HG03460 (cell line): ENCODE data around the gene PITRM1.
"Not testable (repeated sequence)": the region's sequence is repeated elsewhere in the genome, so short reads cannot be mapped to it uniquely, and the experiment has no call there.

Experiments used
- ATAC-seq: cut with Tn5 transposase; IDR thresholded peaks from one replicate; pipeline ENCODE4 v1.9.1; 2021; ENCODE audit not compliant: unreplicated experiment

PITRM1 gene

DNA sequence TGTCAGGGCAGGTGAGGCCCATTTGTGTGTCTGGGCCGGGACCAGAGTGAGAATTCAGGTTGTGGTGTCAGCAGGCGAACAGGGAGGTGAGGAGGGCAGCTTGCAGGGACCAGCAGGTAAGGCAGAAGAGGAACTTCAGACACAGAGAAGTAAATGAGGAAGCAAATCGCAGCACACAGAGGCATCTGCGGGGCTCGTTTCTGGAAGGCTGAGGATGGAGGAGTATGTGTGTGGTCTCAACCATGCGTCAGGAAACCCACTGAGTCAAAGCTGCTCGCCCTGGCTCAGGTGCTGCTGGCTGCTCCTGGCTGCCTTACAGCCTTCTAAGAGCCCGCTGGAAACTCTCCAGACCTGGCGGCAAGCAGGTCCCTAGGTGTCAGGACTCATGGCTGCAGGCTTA, 26.9 kb upstream of the PITRM1 start:
- no peak for ATAC-seq

- ATAC-seq, result no peak
Observed at GRCh38 chr10:3198900-3199299, 26.3 kb upstream of the PITRM1 start.

- ATAC-seq, result peak; percentile 79
Observed at GRCh38 chr10:3197348-3198003, 24.9 kb upstream of the PITRM1 start.

GRCh38 chr10:3196958-3197347, 24.4 kb upstream of the PITRM1 start:
- ATAC-seq, result no peak

DNA sequence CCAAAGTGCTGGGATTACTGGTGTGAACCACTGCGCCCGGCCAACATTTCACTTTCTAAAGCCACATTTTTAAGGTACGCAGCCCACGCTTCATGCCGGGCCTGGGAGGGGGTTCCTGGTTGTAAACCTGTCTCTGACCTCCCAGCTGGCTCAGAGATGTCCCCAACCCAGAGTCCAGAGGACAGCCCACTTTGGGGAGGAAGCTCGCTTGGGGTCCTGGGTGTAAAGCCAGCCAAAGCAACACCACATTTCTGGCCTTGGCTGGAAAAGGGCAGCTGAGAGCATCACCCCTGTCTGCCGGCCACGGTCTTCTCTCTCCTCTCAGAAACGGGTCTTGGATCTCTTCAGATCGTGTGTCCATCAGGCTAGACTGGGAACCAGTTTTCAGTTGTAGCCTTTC, 23.9 kb upstream of the PITRM1 start:
- ATAC-seq, result no peak

DNA sequence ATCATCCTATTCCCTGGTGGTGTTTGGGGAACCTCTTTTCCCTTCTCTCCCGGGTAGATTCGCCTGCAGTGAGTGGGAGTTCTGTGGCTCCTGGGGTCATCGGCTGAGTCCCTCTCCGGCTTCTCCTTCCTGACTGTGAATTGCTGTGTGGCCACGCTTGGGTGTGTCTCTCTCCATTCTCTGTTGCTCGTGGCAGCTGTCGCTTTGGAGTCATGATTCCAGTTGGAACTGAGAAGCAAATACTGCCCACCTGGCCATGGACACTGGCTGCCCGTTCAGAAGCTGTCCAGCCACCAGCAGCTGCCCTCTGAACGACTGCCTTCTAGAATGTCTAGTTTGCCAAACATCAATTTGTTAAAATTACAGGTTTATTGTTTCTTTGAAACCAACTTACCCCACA, 23.1 kb upstream of the PITRM1 start:
- no peak for ATAC-seq

DNA sequence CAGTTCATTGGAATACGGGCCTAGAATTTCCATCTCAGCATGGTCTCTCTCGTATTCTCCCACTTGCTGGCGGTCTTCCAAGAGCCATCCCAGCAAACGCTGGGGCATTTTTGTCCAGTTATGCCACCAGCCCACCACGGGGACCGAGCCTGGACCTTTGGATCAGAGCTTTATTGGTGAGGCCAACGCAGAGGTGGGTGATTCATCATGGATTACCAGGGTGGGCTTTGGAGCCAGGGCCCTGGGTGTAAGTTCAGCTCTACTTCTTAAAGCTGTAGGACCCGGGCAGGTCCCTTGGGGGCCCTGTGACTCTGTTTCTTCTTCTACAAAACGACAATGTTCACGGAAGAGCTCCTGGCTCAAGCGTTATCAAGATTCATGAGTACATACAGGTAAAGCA, 22.7 kb upstream of the PITRM1 start:
- ATAC-seq, result no peak

GRCh38 chr10:3194871-3195270, 22.3 kb upstream of the PITRM1 start:
- ATAC-seq, result no peak

DNA sequence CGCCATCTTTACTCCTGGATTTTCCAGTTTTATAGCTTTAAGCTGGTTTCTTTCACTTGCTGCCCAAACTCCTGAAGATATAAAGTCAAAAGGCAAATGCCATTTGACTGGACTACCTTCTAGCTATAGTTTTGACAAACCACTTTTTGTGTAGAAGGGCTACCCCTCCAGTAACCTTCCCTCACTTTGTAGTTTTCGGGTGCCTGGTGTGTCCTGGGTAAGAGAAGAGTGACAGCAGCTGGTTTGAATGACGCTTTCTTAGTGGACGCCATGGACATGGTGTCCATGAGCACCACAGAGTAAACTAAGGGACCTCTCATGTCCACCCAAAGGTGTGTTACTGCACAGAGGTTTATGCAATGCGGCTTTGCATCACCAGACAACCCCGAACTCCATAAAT, 21.2 kb upstream of the PITRM1 start:
- ATAC-seq, result no peak

- no peak for ATAC-seq
Observed at GRCh38 chr10:3192856-3193635, 20.5 kb upstream of the PITRM1 start.

- no peak for ATAC-seq
Observed at GRCh38 chr10:3190817-3191216, 18.2 kb upstream of the PITRM1 start.

DNA sequence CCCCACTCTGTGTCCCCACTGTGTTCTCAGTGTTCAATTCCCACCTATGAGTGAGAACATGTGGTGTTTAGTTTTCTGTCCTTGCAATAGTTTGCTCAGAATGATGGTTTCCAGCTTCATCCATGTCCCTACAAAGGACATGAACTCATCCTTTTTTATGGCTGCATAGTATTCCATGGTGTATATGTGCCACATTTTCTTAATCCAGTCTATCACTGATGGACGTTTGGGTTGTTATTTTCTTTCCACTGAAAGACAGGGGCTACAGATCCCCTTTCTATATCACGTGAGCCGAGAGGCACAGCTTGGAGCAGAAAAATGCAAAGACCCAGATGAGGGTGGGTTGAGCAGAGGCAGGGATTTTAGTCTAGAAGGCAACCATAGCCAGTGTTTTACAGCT, 14.6 kb upstream of the PITRM1 start:
- not testable (repeated sequence) for ATAC-seq

DNA sequence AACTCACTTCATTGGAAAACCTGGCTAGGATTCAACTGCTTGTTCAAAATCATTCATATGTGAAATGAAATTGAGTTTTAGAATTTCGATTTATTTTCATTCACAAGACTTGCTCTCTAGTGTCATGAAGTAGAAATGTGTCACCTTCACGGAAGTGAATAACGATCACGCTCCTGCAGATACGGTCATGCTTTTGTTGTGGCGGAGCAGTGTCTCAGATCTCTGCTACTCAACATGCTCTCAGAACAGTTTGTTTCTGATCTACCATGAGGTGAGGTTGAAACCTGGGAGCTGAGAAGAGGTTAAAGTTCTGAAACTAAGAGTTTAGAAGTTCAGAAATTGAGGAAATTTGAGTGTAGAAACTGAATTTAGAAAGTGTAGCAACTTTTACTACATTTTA, 13.8 kb upstream of the PITRM1 start:
- no peak for ATAC-seq

DNA sequence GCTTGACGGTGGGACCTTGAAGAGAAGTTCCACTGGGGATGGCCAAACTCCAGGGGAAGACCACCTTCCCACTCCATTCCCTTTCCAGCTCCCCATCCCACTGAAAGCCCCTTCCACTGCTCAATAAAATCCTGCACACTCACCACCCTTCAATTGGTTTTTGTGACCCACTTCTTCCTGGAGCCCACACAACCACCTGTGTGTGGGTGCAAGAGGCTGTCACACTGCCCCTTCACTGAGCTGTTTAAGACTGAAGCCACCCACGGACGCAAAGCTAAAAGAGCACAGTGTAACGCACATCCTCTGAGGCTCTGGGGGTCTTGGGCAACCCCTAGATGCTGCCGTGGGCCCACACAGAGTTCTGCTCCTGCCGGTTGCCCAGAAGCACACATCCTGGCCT, 12.8 kb upstream of the PITRM1 start:
- ATAC-seq, result no peak

DNA sequence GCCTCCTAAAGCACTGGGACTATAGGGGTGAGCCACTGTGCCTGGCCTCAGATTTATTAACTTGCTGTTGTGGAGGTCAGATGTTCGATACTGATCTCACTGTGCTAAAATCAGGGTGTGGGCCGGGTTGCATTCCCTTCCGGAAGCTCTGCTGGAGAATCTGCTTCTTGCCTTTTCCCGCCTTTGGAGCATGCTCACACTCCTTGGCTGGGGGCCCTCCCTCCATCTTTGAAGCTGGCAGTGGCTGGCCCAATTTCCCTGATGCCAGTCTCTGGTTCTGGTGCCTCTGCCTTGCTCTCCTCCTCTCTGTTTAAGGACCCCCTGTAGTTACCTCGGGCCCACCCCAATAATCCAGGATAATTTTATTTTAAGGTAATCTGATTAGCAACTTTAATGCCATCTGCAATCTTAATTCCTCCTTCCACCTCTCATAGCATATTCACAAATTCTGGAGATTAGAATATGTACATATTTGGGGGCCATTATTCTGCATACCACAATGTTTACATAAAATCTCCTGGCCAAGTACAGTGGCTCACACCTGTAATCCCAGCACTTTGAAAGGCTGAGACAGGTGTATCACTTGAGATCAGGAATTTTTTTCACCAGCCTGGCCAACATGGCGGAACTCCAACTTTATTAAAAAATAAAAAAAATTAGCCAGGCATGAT, 7.9 kb upstream of the PITRM1 start:
- no peak for ATAC-seq

GRCh38 chr10:3179174-3179573, 6.6 kb upstream of the PITRM1 start:
- ATAC-seq, result no peak

DNA sequence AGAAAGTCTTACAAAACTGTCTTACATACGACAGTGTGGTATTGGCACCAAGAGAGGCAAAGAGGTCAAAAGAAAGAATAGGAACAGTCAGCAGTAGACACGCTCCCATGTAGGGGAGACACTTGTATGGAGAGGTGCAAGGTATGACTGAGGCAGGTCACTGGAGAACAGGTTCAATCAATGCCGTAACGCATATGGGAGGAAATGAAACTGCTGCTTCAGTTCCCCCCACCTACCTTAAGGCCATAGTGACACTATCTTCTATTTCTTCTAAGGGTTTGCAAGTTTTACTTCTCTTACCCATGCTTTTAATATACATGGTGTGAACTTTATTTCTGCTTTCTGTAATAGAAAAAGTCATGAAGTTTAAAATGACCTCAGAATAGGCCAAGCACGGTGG, 5.5 kb upstream of the PITRM1 start:
- no peak for ATAC-seq

- ATAC-seq, result peak; percentile 29
Observed at GRCh38 chr10:3173171-3173878, 743 bp upstream of the PITRM1 start.

DNA sequence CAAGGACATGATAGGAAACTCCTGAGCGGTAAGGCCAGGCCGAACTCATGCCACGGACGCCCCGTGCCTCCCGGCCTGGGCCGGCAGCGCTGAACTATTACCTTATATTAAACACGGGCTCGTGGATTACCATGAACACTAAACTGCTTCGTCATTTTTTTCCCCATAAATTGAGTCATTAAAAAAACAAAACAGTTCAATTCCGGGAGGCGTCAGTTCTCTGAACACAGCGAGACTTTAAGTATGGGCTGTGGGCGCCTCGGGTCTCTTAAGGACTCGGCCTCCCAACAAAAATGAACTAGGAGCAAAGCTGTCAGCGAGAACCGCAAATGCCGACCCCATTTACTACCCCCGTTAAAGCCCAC, 519 bp downstream of the PITRM1 start:
- peak; percentile 0 for ATAC-seq

DNA sequence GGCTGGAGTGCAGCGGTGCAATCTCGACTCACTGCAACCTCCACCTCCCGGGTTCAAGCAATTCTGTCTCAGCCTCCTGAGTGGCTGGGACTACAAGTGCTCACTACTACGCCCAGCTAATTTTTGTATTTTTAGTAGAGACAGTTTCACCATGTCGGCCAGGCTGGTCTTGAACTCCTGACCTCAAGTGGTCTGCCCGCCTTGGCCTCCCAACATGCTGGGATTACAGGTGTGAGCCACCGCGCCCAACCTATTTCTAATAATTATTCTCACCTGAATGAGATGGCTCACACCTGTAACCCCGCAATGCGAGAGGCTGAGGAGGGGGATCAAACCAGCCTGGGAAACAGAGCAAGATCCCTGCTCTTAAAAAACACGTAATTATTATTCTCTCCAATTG, 1.1 kb downstream of the PITRM1 start:
- not testable (repeated sequence) for ATAC-seq

GRCh38 chr10:3169673-3170072, 2.9 kb downstream of the PITRM1 start:
- no peak for ATAC-seq

DNA sequence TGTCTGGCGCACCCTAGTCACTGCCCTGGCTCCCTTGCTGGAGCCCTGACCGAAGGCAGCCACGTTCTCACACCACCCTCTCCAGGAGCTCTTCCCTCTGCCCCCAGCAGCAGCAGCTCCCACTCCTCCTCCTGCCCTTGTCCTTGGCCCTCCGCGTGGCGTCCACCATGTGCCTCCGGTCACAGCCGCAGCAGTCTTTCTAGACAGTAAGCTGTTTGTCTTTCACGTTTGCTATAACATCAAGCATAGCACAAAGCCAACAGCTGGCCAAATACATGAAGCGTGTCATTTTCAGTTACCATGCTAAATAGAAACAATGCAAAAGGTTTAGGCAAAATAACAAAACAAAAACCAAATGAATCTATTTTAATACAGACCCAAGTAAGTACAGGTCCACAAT, 3.3 kb downstream of the PITRM1 start:
- ATAC-seq, result no peak
